ENCODE data around the gene KLHL3. TPM values are rescaled to one million over a fixed set of nuclear protein-coding genes. Genes with fewer than 3 reads are reported as not detected.

KLHL3 gene
- total and polyA plus RNA-seq, 9 of the 15 experiments (the other 6 are each of a cell fraction or from before 2014, with no cell fraction given), result under 0.01 to 1.5 (median 0.22) TPM

DNA sequence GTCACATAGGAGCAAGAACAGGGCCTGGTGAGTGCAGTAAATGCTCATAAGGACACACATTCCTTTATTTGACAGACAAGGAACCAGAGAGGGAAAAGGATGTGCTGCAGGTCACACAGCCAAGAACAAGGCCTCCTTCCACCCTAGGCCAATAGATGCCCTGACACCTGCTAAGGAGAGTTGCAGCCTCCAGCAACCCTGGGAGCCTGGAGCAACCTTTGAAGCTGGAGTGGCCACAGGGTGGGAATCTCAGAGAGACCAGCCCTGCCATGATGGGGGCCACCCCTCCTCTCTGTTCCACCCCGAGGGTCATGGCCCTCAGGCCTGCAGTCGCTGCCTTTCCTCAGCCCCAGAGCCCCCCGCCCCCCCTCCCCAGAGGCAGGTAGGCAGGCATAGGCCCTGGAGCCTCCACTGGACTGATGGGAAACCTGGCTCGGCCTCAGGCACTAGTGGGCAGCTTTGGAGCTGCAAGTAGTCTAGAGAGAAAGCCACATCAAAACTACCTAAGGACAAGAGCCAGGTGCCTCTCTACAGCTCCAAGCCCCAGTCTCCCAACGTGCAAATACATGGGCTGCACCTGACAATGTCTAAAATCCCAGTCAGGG is 120.6 kb downstream of the KLHL3 start (continued):
- TF ChIP-seq, protein P1, sequence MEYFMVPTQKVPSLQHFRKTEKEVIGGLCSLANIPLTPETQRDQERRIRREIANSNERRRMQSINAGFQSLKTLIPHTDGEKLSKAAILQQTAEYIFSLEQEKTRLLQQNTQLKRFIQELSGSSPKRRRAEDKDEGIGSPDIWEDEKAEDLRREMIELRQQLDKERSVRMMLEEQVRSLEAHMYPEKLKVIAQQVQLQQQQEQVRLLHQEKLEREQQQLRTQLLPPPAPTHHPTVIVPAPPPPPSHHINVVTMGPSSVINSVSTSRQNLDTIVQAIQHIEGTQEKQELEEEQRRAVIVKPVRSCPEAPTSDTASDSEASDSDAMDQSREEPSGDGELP (CRISPR knock-in tag; IDR thresholded peaks at IDR 0.05; ENCODE audit: borderline replicate concordance), result no peak
- no peak for TF ChIP-seq YY1 (IDR thresholded peaks at IDR 0.05; ENCODE audit: borderline replicate concordance in 1 of 3, control insufficient read depth in 1 of 3, extremely low read depth in 1 of 3, insufficient read depth in 3 of 3, insufficient read length in 1 of 3, insufficient replicate concordance in 2 of 3, low read depth in 1 of 3, low read length in 2 of 3)
- no peak for TF ChIP-seq GATAD2B (IDR thresholded peaks at IDR 0.05; ENCODE audit: borderline replicate concordance)
- no peak for TF ChIP-seq ZNF644 (tag; IDR thresholded peaks at IDR 0.05; ENCODE audit: low read depth)
- TF ChIP-seq ZNF174 (CRISPR knock-in tag; IDR thresholded peaks at IDR 0.05), result no peak
- no peak for TF ChIP-seq ZNF124 (CRISPR knock-in tag; IDR thresholded peaks at IDR 0.05)

DNA sequence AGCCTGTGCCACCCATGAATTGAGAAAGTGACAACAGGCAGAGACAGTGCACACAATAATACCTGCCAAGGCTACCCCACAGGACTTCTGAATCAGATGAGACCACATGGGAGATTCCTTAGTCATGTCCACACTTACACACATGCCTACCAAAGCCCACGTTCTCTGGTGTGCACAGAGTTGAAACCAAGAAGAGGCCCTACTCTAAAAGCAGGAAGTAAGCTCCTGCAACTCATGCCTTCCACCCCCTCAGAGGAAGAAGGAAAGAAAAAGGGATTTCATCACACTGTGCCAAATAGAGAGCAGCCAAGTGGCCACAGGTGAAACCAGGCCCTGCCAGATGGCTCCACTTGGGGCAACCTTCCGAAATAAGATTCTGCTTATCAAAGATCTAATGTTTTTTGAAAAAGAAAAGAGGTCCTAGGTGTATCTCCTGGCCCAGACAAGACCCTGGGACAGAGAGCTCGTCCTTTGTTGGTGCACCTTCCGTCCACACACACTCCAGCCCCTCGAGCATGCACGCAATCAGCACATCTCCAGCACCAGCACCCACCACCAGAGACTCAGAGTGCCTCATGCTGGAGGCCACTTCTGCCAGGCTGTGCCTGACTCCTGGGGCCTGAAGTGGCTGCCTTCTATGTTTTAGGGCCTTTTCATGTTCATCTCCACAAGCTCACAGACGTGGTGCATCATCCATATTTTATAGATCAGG is 122.2 kb downstream of the KLHL3 start:
- no peak overlapping the region for H2AFZ ChIP-seq (ENCODE audit: low read depth, low read length)
- ATAC-seq (no peak), DNase-seq (ENCODE audit: extremely low read depth in 1 of 4, low spot score in 3 of 4) (no peak), FAIRE-seq (no peak)
- POLR2A ChIA-PET, result interaction anchor here (0.5 to 1.0 kb wide), 2 partner anchors 19 to 473 kb away, joined by 3 read pairs; no protein-coding TSS in a partner anchor
- no peak overlapping the region for H3K4me2 ChIP-seq (ENCODE audit: insufficient read depth, low read length)
- no TSS peak for BruUV-seq (replicated peaks)
- H3K4me1 ChIP-seq (replicated peaks in 1 of 2; ENCODE audit: control insufficient read depth in 2 of 2, insufficient read depth in 2 of 2, low read length in 2 of 2), result no peaks in the 10 kb centered on the region
- intact Hi-C loops (cut with micrococcal nuclease), result no loop called here
- H3K27ac ChIP-seq (ENCODE audit: extremely low read depth, low read depth, low read length), result no peak overlapping the region
- no peaks in the 10 kb centered on the region for H3K9me1 ChIP-seq (ENCODE audit: control insufficient read depth, insufficient read depth, low read length)
- H3K36me3 ChIP-seq (ENCODE audit: control insufficient read depth, insufficient read depth, low read length), result no peaks in the 10 kb centered on the region
- no peak overlapping the region for H3K9ac ChIP-seq (ENCODE audit: insufficient read depth in 1 of 2, low read depth in 2 of 2, low read length in 2 of 2)
- in situ Hi-C loops (cut with MboI), result no loop called here
- H3K27me3 ChIP-seq (ENCODE audit: control insufficient read depth in 2 of 2, insufficient read depth in 2 of 2, low read length in 2 of 2), result peaks cover 0 to 17% of the 10 kb centered on the region in 2 experiments; a peak in 1 of 5 replicates
- H3K9me3 ChIP-seq (replicated peaks; ENCODE audit: control insufficient read depth, insufficient read depth, low read depth, low read length), result no peaks in the 10 kb centered on the region
- 2% methylated on average over 7 of the region's 7 CpGs for WGBS (ENCODE audit: insufficient coverage, low coverage, missing lambda C conversion rate)
- no peaks in the 10 kb centered on the region for H3K79me2 ChIP-seq (ENCODE audit: control insufficient read depth, insufficient read depth, low read length)
- CTCF ChIA-PET (ENCODE audit: low intra/inter-chr PET ratio), result no interaction called here
- peaks cover 7% of the 10 kb centered on the region; the same call in 1 of the 2 replicates for H4K20me1 ChIP-seq (replicated peaks; ENCODE audit: control insufficient read depth, insufficient read depth, low read length)
- TF ChIP-seq ZNF507 (tag; conservative IDR thresholded peaks at IDR 0.05), result no peak
- TF ChIP-seq PRDM10 (IDR thresholded peaks at IDR 0.05; ENCODE audit: partially characterized antibody), result no peak
- no peak overlapping the region for H3K4me3 ChIP-seq
